Activated CD4-positive, alpha-beta memory T cell treated with anti-CD3 and anti-CD28 coated beads, Interleukin-2, amount 10 ng/mL, durations not matched to agents 7 days and 5 days (primary cell): Measurements from ENCODE around the gene GRB10. TPM values are rescaled to one million over a fixed set of nuclear protein-coding genes. Genes with fewer than 3 reads are reported as not detected.

ENCODE experiments used
- CTCF ChIA-PET: fragments of 350-600 bp; sonication (Branson Sonifier 250); formaldehyde crosslinking; loops from one replicate; lab custom pipeline; 2021; ENCODE audit warnings: antibody characterized with exemption, inconsistent platforms; lab: Charles Lee
- POLR2A ChIA-PET: fragments of 350-600 bp; sonication (Branson Sonifier 250); formaldehyde crosslinking; loops from one replicate; lab custom pipeline; 2021; ENCODE audit warnings: antibody characterized with exemption; lab: Charles Lee
- DNase-seq: peaks from one replicate; pipeline ENCODE4 v3.0.0-alpha.2; 2020
- H3K27ac Mint-ChIP-seq: one replicate; pipeline ENCODE4 v1.8.0; 2021; ENCODE audit warnings: mild to moderate bottlenecking, mixed read lengths
- H3K27me3 Mint-ChIP-seq: one replicate; pipeline ENCODE4 v1.8.0; 2021; ENCODE audit warnings: mixed read lengths
- H3K36me3 Mint-ChIP-seq: one replicate; pipeline ENCODE4 v1.8.0; 2021; ENCODE audit warnings: low read depth, mixed read lengths
- H3K4me1 Mint-ChIP-seq: one replicate; pipeline ENCODE4 v1.8.0; 2021; ENCODE audit warnings: mixed read lengths
- H3K4me3 Mint-ChIP-seq: one replicate; pipeline ENCODE4 v1.8.0; 2021; ENCODE audit warnings: mild to moderate bottlenecking, mixed read lengths
- H3K9me3 Mint-ChIP-seq: one replicate; pipeline ENCODE4 v1.8.0; 2021; ENCODE audit warnings: mixed read lengths
- total RNA-seq, 2 experiments: library from RNA; stranded (reverse); gene quantifications; one replicate each; pipeline ENCODE4 v1.2.3, GENCODE V29; 2021

The GRB10 gene
- total RNA-seq, 2 experiments from 2014 or later, result 13.9 to 14.2 TPM

GRCh38 chr7:50626286-50626685 is 156.4 kb downstream of the GRB10 start:
- ChIA-PET CTCF (no interaction called here), POLR2A (interaction anchor here (1.4 kb wide), 1 partner anchor 9 kb away, joined by 3 read pairs; no protein-coding TSS in a partner anchor)
- no peak for DNase-seq
- Mint-ChIP-seq H3K27ac (no peak overlapping the region), H3K4me3 (no peak overlapping the region), H3K36me3 (no peaks in the 10 kb centered on the region), H3K4me1 (no peaks in the 10 kb centered on the region), H3K9me3 (no peaks in the 10 kb centered on the region), H3K27me3 (peaks cover 6% of the 10 kb centered on the region)

- H3K4me1 Mint-ChIP-seq, result no peaks in the 10 kb centered on the region
- CTCF ChIA-PET, result no interaction called here
Measured at GRCh38 chr7:50625360-50625759, 157.3 kb downstream of the GRB10 start.

GRCh38 chr7:50622821-50623220 is 159.9 kb downstream of the GRB10 start:
- H3K27ac Mint-ChIP-seq, result no peak overlapping the region
- H3K27me3 Mint-ChIP-seq, result peaks cover 7% of the 10 kb centered on the region
- DNase-seq, result no peak
- ChIA-PET POLR2A (no interaction called here), CTCF (no interaction called here)
- H3K9me3 Mint-ChIP-seq, result no peaks in the 10 kb centered on the region
- H3K4me1 Mint-ChIP-seq, result no peaks in the 10 kb centered on the region
- H3K4me3 Mint-ChIP-seq, result no peak overlapping the region
- no peaks in the 10 kb centered on the region for H3K36me3 Mint-ChIP-seq

More at GRCh38 chr7:50625360-50625759, 157.3 kb downstream of the GRB10 start:
- Mint-ChIP-seq H3K27ac (no peak overlapping the region), H3K4me3 (no peak overlapping the region), H3K27me3 (peaks cover 6% of the 10 kb centered on the region), H3K9me3 (no peaks in the 10 kb centered on the region), H3K36me3 (no peaks in the 10 kb centered on the region)
- POLR2A ChIA-PET, result interaction anchor here (1.4 kb wide), 1 partner anchor 8 kb away, joined by 3 read pairs; no protein-coding TSS in a partner anchor
- no peak for DNase-seq

- ChIA-PET POLR2A (no interaction called here), CTCF (no interaction called here)
- no peak for DNase-seq
- no peak overlapping the region for H3K27ac Mint-ChIP-seq
- H3K4me1 Mint-ChIP-seq, result no peaks in the 10 kb centered on the region
- H3K36me3 Mint-ChIP-seq, result no peaks in the 10 kb centered on the region
- no peak overlapping the region for H3K4me3 Mint-ChIP-seq
- H3K27me3 Mint-ChIP-seq, result peaks cover 7% of the 10 kb centered on the region
- H3K9me3 Mint-ChIP-seq, result no peaks in the 10 kb centered on the region
Measured at GRCh38 chr7:50621973-50622490, 160.7 kb downstream of the GRB10 start.

GRCh38 chr7:50621206-50621605 is 161.5 kb downstream of the GRB10 start:
- DNase-seq, result no peak
- CTCF ChIA-PET, result no interaction called here
- Mint-ChIP-seq H3K4me3 (no peak overlapping the region), H3K27ac (no peak overlapping the region), H3K36me3 (no peaks in the 10 kb centered on the region), H3K27me3 (peaks cover 7% of the 10 kb centered on the region), H3K4me1 (no peaks in the 10 kb centered on the region), H3K9me3 (no peaks in the 10 kb centered on the region)
- POLR2A ChIA-PET, result interaction anchor here (2.0 kb wide), 1 partner anchor 11 kb away, joined by 4 read pairs; no protein-coding TSS in a partner anchor

- POLR2A ChIA-PET, result interaction anchor here (2.0 kb wide), 1 partner anchor 10 kb away, joined by 4 read pairs; no protein-coding TSS in a partner anchor
- Mint-ChIP-seq H3K4me3 (no peak overlapping the region), H3K27me3 (peaks cover 6% of the 10 kb centered on the region), H3K9me3 (no peaks in the 10 kb centered on the region), H3K4me1 (no peaks in the 10 kb centered on the region), H3K27ac (no peak overlapping the region), H3K36me3 (no peaks in the 10 kb centered on the region)
- CTCF ChIA-PET, result no interaction called here
- no peak for DNase-seq
Measured at GRCh38 chr7:50620433-50620832, 162.3 kb downstream of the GRB10 start.

GRCh38 chr7:50619684-50620083 is 163.0 kb downstream of the GRB10 start:
- Mint-ChIP-seq H3K4me1 (peaks cover under 1% of the 10 kb centered on the region), H3K9me3 (no peaks in the 10 kb centered on the region), H3K27ac (no peak overlapping the region), H3K4me3 (no peak overlapping the region), H3K27me3 (peaks cover 5% of the 10 kb centered on the region), H3K36me3 (no peaks in the 10 kb centered on the region)
- ChIA-PET CTCF (no interaction called here), POLR2A (interaction anchor here (2.0 kb wide), 1 partner anchor 9 kb away, joined by 4 read pairs; no protein-coding TSS in a partner anchor)
- DNase-seq, result no peak

- no peak for DNase-seq
- Mint-ChIP-seq H3K4me1 (peaks cover 5% of the 10 kb centered on the region), H3K27me3 (peaks cover 5% of the 10 kb centered on the region), H3K36me3 (no peaks in the 10 kb centered on the region), H3K27ac (no peak overlapping the region), H3K4me3 (no peak overlapping the region), H3K9me3 (no peaks in the 10 kb centered on the region)
- ChIA-PET CTCF (interaction anchor here (0.7 to 1.0 kb wide), 3 partner anchors 19 to 523 kb away, joined by 3 read pairs; no protein-coding TSS in a partner anchor), POLR2A (interaction anchor here (1.2 kb wide), 1 partner anchor 8 kb away, joined by 3 read pairs; no protein-coding TSS in a partner anchor)
Measured at GRCh38 chr7:50618281-50618680, 164.4 kb downstream of the GRB10 start.

- Mint-ChIP-seq H3K4me1 (peaks cover 19% of the 10 kb centered on the region), H3K27me3 (peaks cover 1% of the 10 kb centered on the region), H3K9me3 (no peaks in the 10 kb centered on the region), H3K36me3 (no peaks in the 10 kb centered on the region), H3K4me3 (no peak overlapping the region), H3K27ac (no peak overlapping the region)
- ChIA-PET CTCF (interaction anchor here (1.0 to 2.7 kb wide), 11 partner anchors 12 to 545 kb away, joined by 3 to 12 read pairs (median 5); no protein-coding TSS in a partner anchor), POLR2A (interaction anchor here (1.1 to 1.3 kb wide), 2 partner anchors 16 to 18 kb away, joined by 3 to 4 read pairs; no protein-coding TSS in a partner anchor)
- no peak for DNase-seq
Measured at GRCh38 chr7:50615519-50616080, 167.1 kb downstream of the GRB10 start.

- Mint-ChIP-seq H3K4me1 (peaks cover 26% of the 10 kb centered on the region), H3K36me3 (no peaks in the 10 kb centered on the region), H3K27me3 (peaks cover 1% of the 10 kb centered on the region), H3K4me3 (no peak overlapping the region), H3K27ac (no peak overlapping the region), H3K9me3 (no peaks in the 10 kb centered on the region)
- POLR2A ChIA-PET, result interaction anchor here (1.1 to 1.3 kb wide), 2 partner anchors 17 kb away, joined by 3 to 4 read pairs; no protein-coding TSS in a partner anchor
- DNase-seq, result peak; percentile 23
- CTCF ChIA-PET, result interaction anchor here (1.0 to 2.7 kb wide), 10 partner anchors 11 to 546 kb away, joined by 3 to 12 read pairs (median 5); no protein-coding TSS in a partner anchor
Measured at GRCh38 chr7:50614721-50615518, 167.8 kb downstream of the GRB10 start.

GRCh38 chr7:50613473-50613872 is 169.2 kb downstream of the GRB10 start:
- no peak overlapping the region for H3K4me3 Mint-ChIP-seq
- no peak for DNase-seq
- no peak overlapping the region for H3K27ac Mint-ChIP-seq
- H3K36me3 Mint-ChIP-seq, result no peaks in the 10 kb centered on the region
- CTCF ChIA-PET, result interaction anchor here (0.9 kb wide), 1 partner anchor 547 kb away, joined by 3 read pairs; no protein-coding TSS in a partner anchor
- peaks cover 35% of the 10 kb centered on the region for H3K4me1 Mint-ChIP-seq
- H3K27me3 Mint-ChIP-seq, result no peaks in the 10 kb centered on the region
- H3K9me3 Mint-ChIP-seq, result no peaks in the 10 kb centered on the region
- POLR2A ChIA-PET, result no interaction called here

- Mint-ChIP-seq H3K4me3 (no peak overlapping the region), H3K27ac (no peak overlapping the region), H3K4me1 (peaks cover 43% of the 10 kb centered on the region), H3K9me3 (no peaks in the 10 kb centered on the region), H3K36me3 (no peaks in the 10 kb centered on the region), H3K27me3 (no peaks in the 10 kb centered on the region)
- ChIA-PET POLR2A (no interaction called here), CTCF (interaction anchor here (0.9 to 3.0 kb wide), 4 partner anchors 18 to 548 kb away, joined by 3 to 15 read pairs (median 4); no protein-coding TSS in a partner anchor)
- DNase-seq, result no peak
Measured at GRCh38 chr7:50612704-50613103, 170.0 kb downstream of the GRB10 start.
